GM12878 (cell line): ENCODE data around the gene PIP5KL1. TPM values are rescaled to one million over a fixed set of nuclear protein-coding genes. Genes with fewer than 3 reads are reported as not detected.
A peak's percentile ranks its signal among the peaks of the same experiment; 100 is the strongest.

ENCODE experiments used
- ATAC-seq: fragments of 200-7000 bp; cut with Tn5 transposase; 3 replicates; pipeline ENCODE4 v1.9.1; 2020; ENCODE audit warnings: mild to moderate bottlenecking, moderate library complexity
- BruUV-seq: library from RNA; stranded (reverse); fragments of 400-500 nt; replicated peaks from 2 replicates; lab custom pipeline; 2021; lab: Mats Ljungman, UMichigan
- CTCF ChIA-PET: fragments of 300-600 bp; sonication (Branson Sonifier 250); formaldehyde crosslinking; extraction: SDS; loops from one replicate; lab custom pipeline; 2021; ENCODE audit warnings: inconsistent platforms; lab: Yijun Ruan, JAX
- POLR2A ChIA-PET: fragments of 350-600 bp; formaldehyde crosslinking; extraction: SDS; loops from one replicate; lab custom pipeline; 2021; ENCODE audit warnings: inconsistent platforms; lab: Charles Lee
- RAD21 ChIA-PET: fragments of 300-600 bp; sonication (Branson Sonifier 250); formaldehyde crosslinking; loops from one replicate; lab custom pipeline; 2023; ENCODE audit warnings: antibody characterized with exemption; ENCODE audit not compliant: unreplicated experiment; lab: Charles Lee
- SMC1A ChIA-PET: fragments of 300-600 bp; sonication (Branson Sonifier 250); formaldehyde crosslinking; loops from one replicate; lab custom pipeline; 2023; ENCODE audit not compliant: unreplicated experiment, uncharacterized antibody; lab: Charles Lee
- DNase-seq: peaks from one replicate; pipeline ENCODE4 v3.0.0-alpha.2; 2011; ENCODE audit warnings: low read depth, low spot score
- FAIRE-seq: peaks from 3 replicates; lab custom pipeline; 2011; peaks lifted over from hg19 to GRCh38; lab: Jason Lieb, UNC
- H2AFZ ChIP-seq: 2 replicates; pipeline ENCODE4 v1.6.0; 2011; ENCODE audit warnings: low read depth, low read length, control low read depth; ENCODE audit not compliant: control insufficient read depth
- H3K27ac ChIP-seq: 2 replicates; pipeline ENCODE4 v1.5.1; 2011; ENCODE audit warnings: control low read depth; ENCODE audit not compliant: control insufficient read depth, insufficient read depth
- H3K27me3 ChIP-seq, 2 experiments: replicated peaks in 1 of 2; 2 replicates each; pipeline versions ENCODE4 v1.6.0 to v1.6.1; 2011; ENCODE audit warnings: low read length in 1 of 2; ENCODE audit not compliant: control insufficient read depth in 2 of 2, insufficient read depth in 2 of 2
- H3K36me3 ChIP-seq, 2 experiments: 2 replicates each; pipeline ENCODE4 v1.5.1; 2011; ENCODE audit warnings: low read length in 1 of 2; ENCODE audit not compliant: control insufficient read depth in 2 of 2, insufficient read depth in 2 of 2
- H3K4me1 ChIP-seq: 2 replicates; pipeline ENCODE4 v1.6.1; 2011; ENCODE audit warnings: mild to moderate bottlenecking, low read length, moderate library complexity, mixed read lengths; ENCODE audit not compliant: control insufficient read depth, insufficient read depth
- H3K4me2 ChIP-seq: 2 replicates; pipeline ENCODE4 v1.6.0; 2011; ENCODE audit warnings: control low read depth; ENCODE audit not compliant: control insufficient read depth, insufficient read depth
- H3K4me3 ChIP-seq: fragments of 200-600 bp; sonication (generic); 2 replicates; pipeline ENCODE4 v1.5.1; 2016
- H3K79me2 ChIP-seq: 2 replicates; pipeline ENCODE4 v1.6.0; 2011; ENCODE audit warnings: low read length; ENCODE audit not compliant: control insufficient read depth, insufficient read depth
- H3K9ac ChIP-seq: 2 replicates; pipeline ENCODE4 v1.8.0; 2011; ENCODE audit warnings: low read length, control low read depth, mixed read lengths; ENCODE audit not compliant: control insufficient read depth, insufficient read depth
- H3K9me3 ChIP-seq: replicated peaks from 3 replicates; pipeline ENCODE4 v1.5.1; 2011; ENCODE audit warnings: mild to moderate bottlenecking, low read length; ENCODE audit not compliant: control insufficient read depth, insufficient read depth
- H4K20me1 ChIP-seq: 2 replicates; pipeline ENCODE4 v1.6.0; 2011; ENCODE audit not compliant: control insufficient read depth, insufficient read depth
- BACH1 ChIP-seq: fragments of 450-650 bp; IDR thresholded peaks from 2 replicates; pipeline ENCODE4 v1.6.1; 2017; ENCODE audit warnings: mild to moderate bottlenecking, borderline replicate concordance
- BHLHE40 ChIP-seq, 2 experiments: fragments of 450-650 bp in 1 of 2; IDR thresholded peaks; 2 replicates each; pipeline ENCODE4 v1.6.1; 2011 to 2017; ENCODE audit warnings: low read depth in 2 of 2, borderline replicate concordance in 1 of 2, improper control_type of control experiment in 1 of 2, low read length in 1 of 2, mild to moderate bottlenecking in 1 of 2
- CREB1 ChIP-seq: IDR thresholded peaks from 2 replicates; pipeline ENCODE4 v1.6.1; 2012; ENCODE audit warnings: low read depth, mild to moderate bottlenecking, inconsistent platforms
- DPF2 ChIP-seq: fragments of 450-650 bp; IDR thresholded peaks from 2 replicates; pipeline ENCODE4 v1.6.1; 2017; ENCODE audit warnings: mild to moderate bottlenecking
- GATAD2B ChIP-seq: fragments of 450-650 bp; conservative IDR thresholded peaks from 2 replicates; pipeline ENCODE4 v1.6.1; 2017; ENCODE audit warnings: low read depth, mild to moderate bottlenecking, moderate library complexity
- IKZF1 ChIP-seq: fragments of 450-650 bp; conservative IDR thresholded peaks from 2 replicates; pipeline ENCODE4 v1.6.1; 2017; ENCODE audit warnings: antibody characterized with exemption, mild to moderate bottlenecking
- IKZF2 ChIP-seq, 2 experiments: fragments of 450-650 bp; IDR thresholded peaks; 2 replicates each; pipeline ENCODE4 v1.6.1; 2017; ENCODE audit warnings: mild to moderate bottlenecking in 2 of 2, moderate library complexity in 2 of 2
- MLLT1 ChIP-seq: fragments of 450-650 bp; IDR thresholded peaks from 2 replicates; pipeline ENCODE4 v1.6.1; 2016; ENCODE audit warnings: mild to moderate bottlenecking
- MXI1 ChIP-seq: fragments of 150-350 bp; IDR thresholded peaks from 2 replicates; pipeline ENCODE4 v1.6.1; 2011; ENCODE audit warnings: low read depth, mild to moderate bottlenecking, inconsistent platforms, low read length, improper control_type of control experiment
- NFXL1 ChIP-seq: fragments of 450-650 bp; IDR thresholded peaks from 2 replicates; pipeline ENCODE4 v1.6.1; 2017; ENCODE audit warnings: antibody characterized with exemption, mild to moderate bottlenecking, borderline replicate concordance
- NKRF ChIP-seq: fragments of 450-650 bp; conservative IDR thresholded peaks from 2 replicates; pipeline ENCODE4 v1.6.1; 2017; ENCODE audit warnings: mild to moderate bottlenecking, moderate library complexity
- POLR2AphosphoS2 ChIP-seq: IDR thresholded peaks from 2 replicates; pipeline ENCODE4 v1.6.1; 2011; ENCODE audit warnings: low read depth, mild to moderate bottlenecking, low read length, improper control_type of control experiment, moderate library complexity
- RELB ChIP-seq: fragments of 450-650 bp; IDR thresholded peaks from 2 replicates; pipeline ENCODE4 v1.6.1; 2017; ENCODE audit warnings: low read depth, mild to moderate bottlenecking, moderate library complexity
- SMARCA5 ChIP-seq: fragments of 450-650 bp; IDR thresholded peaks from 2 replicates; pipeline ENCODE4 v1.6.1; 2017; ENCODE audit warnings: mild to moderate bottlenecking
- SUPT20H ChIP-seq: IDR thresholded peaks from 2 replicates; pipeline ENCODE4 v1.6.1; 2011; ENCODE audit warnings: low read depth, mild to moderate bottlenecking, low read length, moderate library complexity, borderline replicate concordance; ENCODE audit not compliant: control insufficient read depth
- SUZ12 ChIP-seq: fragments of 200-600 bp; sonication (generic); IDR thresholded peaks from one replicate; pipeline ENCODE4 v1.6.1; 2018; ENCODE audit warnings: antibody characterized with exemption, mild to moderate bottlenecking; ENCODE audit not compliant: unreplicated experiment
- TARDBP ChIP-seq: IDR thresholded peaks from 2 replicates; pipeline ENCODE4 v1.6.1; 2016; ENCODE audit warnings: borderline replicate concordance
- ZNF207 ChIP-seq: fragments of 450-650 bp; IDR thresholded peaks from 2 replicates; pipeline ENCODE4 v1.6.1; 2014; ENCODE audit warnings: antibody characterized with exemption, mild to moderate bottlenecking, borderline replicate concordance
- WGBS: methylation state at CpG from one replicate; pipeline ENCODE4 v1.1.6; 2016; ENCODE audit warnings: low lambda C conversion rate; ENCODE audit not compliant: insufficient replicate concordance, insufficient coverage; ENCODE audit errors: missing lambda C conversion rate; 5-methylcytosine and 5-hydroxymethylcytosine counted together
- in situ Hi-C: fragments of 300-500 bp; cut with MboI; formaldehyde crosslinking; loops from 9 replicates; pipeline ENCODE4 v1.14.3; 2018; ENCODE audit warnings: mixed read lengths
- intact Hi-C: fragments of 100-400 bp; cut with micrococcal nuclease; formaldehyde crosslinking; loops from one replicate; pipeline ENCODE4 v1.14.2; 2022; ENCODE audit not compliant: unreplicated experiment
- polyA plus RNA-seq, 11 experiments: library from polyadenylated mRNA; depleted of rRNA in 4 of 11; unstranded in 6 of 11; stranded (reverse) in 5 of 11; fragments of >200 nt; fragmentation: Nextera tagmentation in 4 of 11; fragmentation: Illumina TruSeq in 1 of 11; extraction: Ambion mirVana in 4 of 11; extraction: Trizol in 1 of 11; gene quantifications; 1 replicate in 1 of 11; 2 replicates in 10 of 11; pipeline versions ENCODE4 v1.2.1 to v1.2.3, GENCODE V29; 2011 to 2016; ENCODE audit warnings: inconsistent platforms in 2 of 11, missing spikeins in 2 of 11, low read depth in 1 of 11
- total RNA-seq, 4 experiments: library from RNA; depleted of rRNA in 3 of 4; stranded (reverse); fragments of >200 nt in 3 of 4; fragmentation: Illumina TruSeq in 1 of 4; extraction: Trizol in 1 of 4; gene quantifications; 2 replicates each; pipeline versions ENCODE4 v1.2.1 to v1.2.3, GENCODE V29; 2013 to 2021

Gene PIP5KL1
- total and polyA plus RNA-seq, 10 of the 15 experiments (the other 5 are each of a cell fraction or from before 2014, with no cell fraction given), result 0.04 to 0.67 (median 0.43) TPM; not detected in 2

- H3K36me3 ChIP-seq, result peaks cover 7% of the 10 kb centered on the region in 2 experiments; a peak in 3 of 4 replicates
- H4K20me1 ChIP-seq, result no peaks in the 10 kb centered on the region
- RAD21 ChIA-PET, result interaction anchor here (1.3 to 10.1 kb wide), 3 partner anchors 8 to 18 kb away, joined by 3 to 92 read pairs (median 3); partner anchors contain the start of gene ST6GALNAC4
- peak overlapping the region; percentile 54 for H2AFZ ChIP-seq
- intact Hi-C loops, result no loop called here
- H3K9ac ChIP-seq, result peak overlapping the region; percentile 88
- SMC1A ChIA-PET, result interaction anchor here (0.9 to 4.8 kb wide), 5 partner anchors 9 to 308 kb away, joined by 3 to 36 read pairs (median 4); partner anchors contain the start of gene ST6GALNAC4
- peaks cover 9% of the 10 kb centered on the region; the same call in 2 of the 3 replicates for H3K9me3 ChIP-seq
- peak overlapping the region; percentile 65; the same call in 1 of the 2 replicates for H3K27ac ChIP-seq
- H3K4me3 ChIP-seq, result peak overlapping the region; percentile 91
- H3K27me3 ChIP-seq, result no peaks in the 10 kb centered on the region
- no TSS peak for BruUV-seq
- POLR2A ChIA-PET, result interaction anchor here (0.9 to 11.0 kb wide), 4 partner anchors 9 to 230 kb away, joined by 3 to 166 read pairs (median 3); partner anchors contain the start of gene ST6GALNAC4
- H3K79me2 ChIP-seq, result peaks cover 5% of the 10 kb centered on the region
- ATAC-seq (peak; percentile 39), FAIRE-seq (no peak), DNase-seq (no peak)
- 14% methylated on average over 25 of the region's 32 CpGs for WGBS
- peaks cover 42% of the 10 kb centered on the region for H3K4me1 ChIP-seq
- CTCF ChIA-PET, result interaction anchor here (0.9 to 4.5 kb wide), 3 partner anchors 16 to 31 kb away, joined by 3 to 24 read pairs (median 4); no protein-coding TSS in a partner anchor
- in situ Hi-C loops, result no loop called here
- H3K4me2 ChIP-seq, result peak overlapping the region; percentile 92
- peak; percentile 65 for TF ChIP-seq DPF2
- no peak for TF ChIP-seq SUPT20H
- TF ChIP-seq IKZF2 (IDR thresholded peaks at IDR 0.05), result peak in 1 of 2 experiments; percentile 44; a peak in 2 of 4 replicates
- TF ChIP-seq SMARCA5, result 0 out of 2 replicates have a peak, but pooled peaks have one; percentile 42
- no peak for TF ChIP-seq ZNF207
- TF ChIP-seq RELB, result peak; percentile 63; the same call in 1 of the 2 replicates
- no peak for TF ChIP-seq NFXL1
- TF ChIP-seq MXI1, result no peak; the same call in 1 of the 2 replicates
- TF ChIP-seq SUZ12, result no peak
- TF ChIP-seq GATAD2B, result peak; percentile 70; the same call in 1 of the 2 replicates
- TF ChIP-seq POLR2AphosphoS2, result no peak
- peak; percentile 87 for TF ChIP-seq IKZF1
- TF ChIP-seq CREB1, result no peak
- peak; percentile 35 for TF ChIP-seq NKRF
- 0 out of 2 replicates have a peak, but pooled peaks have one; percentile 36 for TF ChIP-seq BACH1
- TF ChIP-seq MLLT1, result 0 out of 2 replicates have a peak, but pooled peaks have one; percentile 58
- TF ChIP-seq TARDBP, result no peak
- TF ChIP-seq BHLHE40 (IDR thresholded peaks at IDR 0.05; ENCODE audit: borderline replicate concordance in 1 of 2, low read depth in 2 of 2, low read length in 1 of 2), result 0 out of 4 replicates have a peak, but pooled peaks of 1 of the 2 experiments have one; percentile 5
These were observed 32.0 kb downstream of the PIP5KL1 start for GRCh38 chr9:127898433-127899127.
